Brain microvascular endothelial cell (primary cell): ENCODE measurements around the gene MCM5.

ENCODE experiments used
- DNase-seq: peaks from one replicate; pipeline ENCODE4 v3.0.0-alpha.2; 2020
- H3K27ac ChIP-seq: fragments of 250-450 bp; sonication (Bioruptor Pico); 2 replicates; pipeline ENCODE4 v1.5.1; 2020; ENCODE audit warnings: mild to moderate bottlenecking, moderate library complexity
- H3K27me3 ChIP-seq: fragments of 250-450 bp; sonication (Bioruptor Pico); replicated peaks from 2 replicates; pipeline ENCODE4 v1.5.1; 2020; ENCODE audit warnings: mild to moderate bottlenecking
- H3K36me3 ChIP-seq: fragments of 250-450 bp; sonication (Bioruptor Pico); replicated peaks from 2 replicates; pipeline ENCODE4 v1.5.1; 2020; ENCODE audit warnings: mild to moderate bottlenecking
- H3K4me3 ChIP-seq: 2 replicates; pipeline ENCODE4 v1.5.1; 2011; ENCODE audit warnings: low read depth, mild to moderate bottlenecking, control low read depth, low read length, moderate library complexity
- CTCF ChIP-seq: IDR thresholded peaks from 2 replicates; pipeline ENCODE4 v1.5.1; 2011; ENCODE audit warnings: low read depth, mild to moderate bottlenecking, moderate library complexity, low read length, control low read depth, inconsistent platforms; ENCODE audit errors: missing control alignments
- in situ Hi-C: cut with HindIII; loops from 2 replicates; pipeline ENCODE4 v1.10.0; 2017; ENCODE audit warnings: low sequenced_read_pairs, low pct_ligation_motif_present

Gene MCM5

GRCh38 chr22:35425971-35426800 lies 26.2 kb downstream of the MCM5 start:
- in situ Hi-C loops, result loop anchor here (25.0 kb wide), 1 partner anchor 161 kb away; no protein-coding TSS in a partner anchor
- Histone ChIP-seq H3K4me3 (no peak overlapping the region), H3K36me3 (no peaks in the 10 kb centered on the region), H3K27ac (no peak overlapping the region), H3K27me3 (no peaks in the 10 kb centered on the region)
- TF ChIP-seq CTCF, result no peak
- no peak for DNase-seq

GRCh38 chr22:35426801-35427140 lies 26.8 kb downstream of the MCM5 start:
- no peak for DNase-seq
- H3K36me3 ChIP-seq, result no peaks in the 10 kb centered on the region
- no peaks in the 10 kb centered on the region for H3K27me3 ChIP-seq
- no peak for TF ChIP-seq CTCF
- in situ Hi-C loops, result loop anchor here (25.0 kb wide), 1 partner anchor 161 kb away; no protein-coding TSS in a partner anchor
- H3K27ac ChIP-seq, result no peak overlapping the region
- H3K4me3 ChIP-seq, result no peak overlapping the region

GRCh38 chr22:35430897-35431322 lies 31.0 kb downstream of the MCM5 start:
- Histone ChIP-seq H3K36me3 (no peaks in the 10 kb centered on the region), H3K27ac (peak overlapping the region; percentile 46), H3K27me3 (no peaks in the 10 kb centered on the region), H3K4me3 (no peak overlapping the region)
- in situ Hi-C loops, result loop anchor here (25.0 kb wide), 1 partner anchor 156 kb away; no protein-coding TSS in a partner anchor
- peak; percentile 88 for DNase-seq
- TF ChIP-seq CTCF, result peak; percentile 93

GRCh38 chr22:35431483-35432227 lies 31.7 kb downstream of the MCM5 start:
- peak; percentile 56 for TF ChIP-seq CTCF
- Histone ChIP-seq H3K27me3 (no peaks in the 10 kb centered on the region), H3K36me3 (no peaks in the 10 kb centered on the region), H3K27ac (peak overlapping the region; percentile 46), H3K4me3 (no peak overlapping the region)
- DNase-seq, result no peak
- in situ Hi-C loops, result loop anchor here (25.0 kb wide), 1 partner anchor 156 kb away; no protein-coding TSS in a partner anchor

- in situ Hi-C loops, result loop anchor here (25.0 kb wide), 1 partner anchor 155 kb away; no protein-coding TSS in a partner anchor
- Histone ChIP-seq H3K4me3 (no peak overlapping the region), H3K27me3 (no peaks in the 10 kb centered on the region), H3K36me3 (no peaks in the 10 kb centered on the region), H3K27ac (no peak overlapping the region)
- no peak for TF ChIP-seq CTCF
- no peak for DNase-seq
Measured at GRCh38 chr22:35432228-35432905, 32.4 kb downstream of the MCM5 start.
